ENCODE measurements around the gene SDC3.

GRCh38 chr1:30874176-30874575, 34.4 kb downstream of the SDC3 start:
- TF ChIP-seq, protein P1, sequence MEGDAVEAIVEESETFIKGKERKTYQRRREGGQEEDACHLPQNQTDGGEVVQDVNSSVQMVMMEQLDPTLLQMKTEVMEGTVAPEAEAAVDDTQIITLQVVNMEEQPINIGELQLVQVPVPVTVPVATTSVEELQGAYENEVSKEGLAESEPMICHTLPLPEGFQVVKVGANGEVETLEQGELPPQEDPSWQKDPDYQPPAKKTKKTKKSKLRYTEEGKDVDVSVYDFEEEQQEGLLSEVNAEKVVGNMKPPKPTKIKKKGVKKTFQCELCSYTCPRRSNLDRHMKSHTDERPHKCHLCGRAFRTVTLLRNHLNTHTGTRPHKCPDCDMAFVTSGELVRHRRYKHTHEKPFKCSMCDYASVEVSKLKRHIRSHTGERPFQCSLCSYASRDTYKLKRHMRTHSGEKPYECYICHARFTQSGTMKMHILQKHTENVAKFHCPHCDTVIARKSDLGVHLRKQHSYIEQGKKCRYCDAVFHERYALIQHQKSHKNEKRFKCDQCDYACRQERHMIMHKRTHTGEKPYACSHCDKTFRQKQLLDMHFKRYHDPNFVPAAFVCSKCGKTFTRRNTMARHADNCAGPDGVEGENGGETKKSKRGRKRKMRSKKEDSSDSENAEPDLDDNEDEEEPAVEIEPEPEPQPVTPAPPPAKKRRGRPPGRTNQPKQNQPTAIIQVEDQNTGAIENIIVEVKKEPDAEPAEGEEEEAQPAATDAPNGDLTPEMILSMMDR (IDR thresholded peaks at IDR 0.05; ENCODE audit: low read depth, low read length, missing input control) = no peak
- no peak for TF ChIP-seq TAF1 (conservative IDR thresholded peaks at IDR 0.05)

Data from liver (tissue), 3 donors.